IPS-NIHi11 (cell line): ENCODE measurements around the gene CLDN5.

ENCODE experiments used
- DNase-seq: peaks from one replicate; pipeline ENCODE4 v3.0.0; 2012; ENCODE audit warnings: mixed read lengths, low spot score

CLDN5 gene

DNA sequence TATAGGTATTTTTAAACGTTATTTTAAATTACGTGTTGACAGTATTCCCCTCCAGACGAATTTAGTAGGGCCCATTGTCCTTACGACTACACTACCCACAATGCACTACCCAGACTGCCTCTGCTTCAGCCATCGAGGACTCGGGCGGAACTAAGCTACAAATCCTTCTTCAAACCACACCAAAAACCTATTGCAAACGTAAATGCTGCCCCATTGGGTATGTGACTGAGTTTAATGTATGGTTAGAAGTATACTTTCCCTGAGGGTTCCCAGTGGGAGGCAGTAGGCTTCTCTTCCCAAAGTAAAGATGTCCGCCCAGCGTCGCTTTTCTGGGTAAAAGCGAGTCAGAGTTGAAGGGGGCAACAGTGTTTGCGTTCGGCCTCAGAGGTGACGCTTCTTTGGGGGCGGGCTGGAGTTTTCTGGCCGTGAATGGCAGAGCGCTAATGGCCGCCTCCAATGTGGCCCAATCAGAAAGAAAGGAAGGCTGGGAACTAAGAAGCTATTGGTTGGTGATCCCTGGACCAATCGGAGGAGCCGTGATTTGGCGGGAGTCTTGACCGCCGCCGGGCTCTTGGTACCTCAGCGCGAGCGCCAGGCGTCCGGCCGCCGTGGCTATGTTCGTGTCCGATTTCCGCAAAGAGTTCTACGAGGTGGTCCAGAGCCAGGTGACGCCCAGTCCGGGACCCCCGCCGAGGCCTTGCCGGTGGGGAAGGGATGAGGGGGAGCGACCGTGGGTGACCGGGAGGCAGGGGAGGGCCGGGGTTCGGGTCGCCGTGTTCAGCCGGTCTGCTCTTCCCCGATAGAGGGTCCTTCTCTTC lies 44.6 kb downstream of the CLDN5 start, which contains the start of gene CDC45:
Gene CDC45 (plus strand): TSS at position 566 of the 818 bp plus-strand sequence. CDS start 49 bp downstream, at position 615.
- DNase-seq: peak; percentile 97

DNA sequence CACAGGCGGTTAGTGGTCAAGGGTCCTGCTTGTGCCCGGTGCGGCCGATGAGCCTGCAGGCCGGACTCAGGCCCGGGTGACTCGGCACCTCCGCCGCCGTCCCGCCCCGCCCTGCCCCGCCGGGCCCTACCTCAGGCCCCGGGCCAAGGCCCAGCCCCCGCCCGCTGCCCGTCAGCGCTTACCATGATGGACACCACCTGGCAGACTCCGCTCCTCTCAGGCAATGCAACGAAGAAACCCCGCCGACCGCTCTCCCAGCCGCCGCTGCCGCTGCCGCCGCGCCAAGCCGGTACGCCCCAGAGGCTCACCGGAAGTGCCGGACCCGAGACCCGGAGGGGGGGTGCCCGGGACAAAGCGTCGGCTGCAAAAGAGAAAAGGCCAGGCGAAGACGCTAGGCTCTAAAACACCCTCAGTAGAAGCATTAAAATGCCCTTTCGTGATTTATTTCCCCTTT lies 45.3 kb downstream of the CLDN5 start, which contains the start of gene UFD1:
Gene UFD1 (minus strand): TSS at position 293 of the 454 bp plus-strand sequence. CDS start 108 bp downstream, at position 185.
- DNase-seq: peak; percentile 86

DNA sequence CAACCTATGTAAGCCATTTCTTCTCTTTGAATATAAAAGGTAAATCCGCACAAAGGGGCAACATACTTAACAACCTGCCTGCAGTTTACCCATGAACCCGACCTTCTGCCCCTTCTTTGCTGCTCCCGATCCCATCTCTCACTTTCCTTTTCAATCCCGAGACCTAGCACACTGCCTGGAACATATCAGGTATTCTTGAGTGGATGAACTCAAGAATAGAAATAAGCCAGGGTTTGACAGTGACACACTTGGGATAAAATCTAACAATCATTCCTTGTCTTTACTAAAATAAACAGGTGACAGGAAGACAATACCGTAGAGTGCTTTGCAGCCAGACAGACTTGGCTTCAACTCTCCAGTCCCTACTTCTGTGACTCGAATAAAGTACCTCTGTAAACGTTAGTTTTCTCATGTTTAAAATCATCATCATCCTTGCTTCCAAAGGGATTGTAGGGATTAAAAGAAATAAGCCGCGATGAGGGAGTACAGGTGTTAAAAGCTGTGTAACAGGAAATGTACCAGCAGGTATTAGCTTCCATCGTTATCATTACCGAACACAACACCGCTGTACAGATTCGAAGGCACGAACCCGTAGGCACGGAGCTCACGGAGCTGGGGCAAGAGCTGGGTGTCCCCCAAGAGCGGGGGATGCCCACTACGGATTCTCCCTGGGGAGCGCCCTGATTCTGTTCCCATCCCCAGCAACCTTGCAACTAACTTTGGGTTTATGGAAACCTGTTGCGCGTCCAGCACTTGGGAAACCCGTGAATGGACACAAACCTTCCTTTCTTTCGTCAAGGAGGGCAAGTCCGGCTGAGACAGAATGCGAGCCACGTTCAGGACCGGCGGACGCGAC lies 45.9 kb downstream of the CLDN5 start:
- DNase-seq: no peak

DNA sequence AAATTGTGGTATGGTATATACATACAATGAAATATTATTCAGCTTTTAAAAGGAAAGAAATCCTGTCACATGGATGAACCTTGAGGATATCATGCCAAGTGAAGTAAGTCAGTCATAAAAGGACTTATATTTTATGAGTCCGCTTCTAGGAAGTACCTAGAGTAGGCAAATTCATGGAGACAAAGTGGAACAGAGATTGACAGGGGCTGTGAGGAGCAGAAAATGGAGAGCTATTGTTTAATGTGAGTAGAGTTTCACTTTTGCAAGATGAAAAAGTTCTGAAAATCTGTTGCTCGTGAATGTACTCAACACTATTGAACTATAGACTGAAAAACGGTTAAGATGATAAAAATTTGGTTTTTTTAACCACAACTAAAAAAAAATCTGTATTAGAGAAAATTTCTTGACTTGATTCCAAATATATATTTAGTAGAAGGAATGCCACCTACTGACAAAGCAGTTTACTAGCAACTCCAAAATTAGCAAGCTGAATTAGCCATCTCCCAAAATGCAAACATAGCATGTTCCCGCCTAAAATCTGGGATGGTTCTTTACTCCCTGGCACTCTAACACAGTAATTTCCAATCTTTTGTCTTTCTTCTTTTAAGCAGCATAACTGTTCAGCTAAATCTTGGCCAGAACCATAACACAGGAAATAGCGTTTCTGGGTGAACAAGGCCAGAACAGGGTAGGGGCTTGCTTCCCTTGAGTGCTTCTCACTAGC lies 46.7 kb downstream of the CLDN5 start:
- DNase-seq: no peak

DNA sequence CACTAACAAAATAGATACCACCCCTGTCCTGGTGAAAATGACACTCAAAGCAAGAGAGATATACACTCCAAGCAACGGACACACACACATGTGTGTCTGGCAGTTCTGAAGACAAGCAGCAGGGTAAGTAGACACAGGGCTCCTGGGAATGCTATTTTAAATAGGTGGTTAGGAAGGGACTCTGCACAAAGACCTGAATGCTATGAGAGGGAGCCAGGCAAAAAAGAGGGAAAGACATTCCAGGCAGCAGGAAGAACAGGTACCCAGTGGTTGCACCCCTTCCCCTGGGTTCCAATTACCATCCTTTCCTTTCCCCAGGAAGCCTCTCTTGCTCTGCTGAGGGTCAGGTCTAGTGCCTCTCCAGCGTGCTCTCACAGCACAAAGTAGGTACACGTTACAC lies 48.2 kb downstream of the CLDN5 start:
- DNase-seq: no peak

DNA sequence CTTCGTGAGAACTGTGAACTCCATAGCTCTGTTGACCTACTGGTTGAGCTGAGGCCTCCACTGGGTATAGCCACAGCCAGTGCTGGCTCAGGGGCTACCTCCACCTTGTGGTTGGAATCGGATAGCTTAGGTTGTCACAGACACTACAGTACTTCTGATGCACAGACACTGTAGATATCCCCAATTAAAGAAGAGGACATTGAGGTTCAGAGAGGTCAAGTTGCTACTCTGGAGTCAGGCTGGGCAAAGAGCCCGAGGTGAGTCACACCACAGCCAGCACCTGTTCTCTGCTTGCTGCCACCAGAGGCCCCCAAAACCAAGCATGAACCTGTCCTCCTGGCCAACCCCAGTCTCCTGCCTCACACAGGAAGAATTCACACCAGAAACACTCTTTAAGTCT lies 50.6 kb downstream of the CLDN5 start:
- no peak for DNase-seq
